NK-92 (cell line): Measurements from ENCODE around the gene WDR5B.
"Not testable (repeated sequence)": the region's sequence is repeated elsewhere in the genome, so short reads cannot be mapped to it uniquely, and the experiment has no call there.

Source experiments
- DNase-seq: peaks from one replicate; lab custom pipeline; 2025; ENCODE audit not compliant: unreplicated experiment; lab: John Stamatoyannopoulos, UW

Gene WDR5B

GRCh38 chr3:122415762-122416654, at the start of gene WDR5B:
TSS of gene WDR5B (minus strand) at chr3:122416062. CDS start at chr3:122415528, 534 bp downstream.
- DNase-seq, result no peak

- no peak for DNase-seq
Observed at GRCh38 chr3:122464659-122465058, 48.8 kb upstream of the WDR5B start.

- no peak for DNase-seq
Observed at GRCh38 chr3:122462406-122462805, 46.5 kb upstream of the WDR5B start.

- no peak for DNase-seq
Observed at GRCh38 chr3:122461806-122462205, 45.9 kb upstream of the WDR5B start.

- DNase-seq, result no peak
Observed at GRCh38 chr3:122458992-122459391, 43.1 kb upstream of the WDR5B start.

- DNase-seq, result no peak
Observed at GRCh38 chr3:122457706-122458105, 41.8 kb upstream of the WDR5B start.

- no peak for DNase-seq
Observed at GRCh38 chr3:122456074-122456473, 40.2 kb upstream of the WDR5B start.

GRCh38 chr3:122451371-122451770, 35.5 kb upstream of the WDR5B start:
- DNase-seq, result no peak

GRCh38 chr3:122448218-122448617, 32.4 kb upstream of the WDR5B start:
- DNase-seq, result not testable (repeated sequence)

- not testable (repeated sequence) for DNase-seq
Observed at GRCh38 chr3:122444491-122444887, 28.6 kb upstream of the WDR5B start.

GRCh38 chr3:122443762-122444490, 28.1 kb upstream of the WDR5B start:
- DNase-seq, result not testable (repeated sequence)

GRCh38 chr3:122443090-122443489, 27.2 kb upstream of the WDR5B start:
- no peak for DNase-seq

- no peak for DNase-seq
Observed at GRCh38 chr3:122435950-122436349, 20.1 kb upstream of the WDR5B start.

- DNase-seq, result no peak
Observed at GRCh38 chr3:122430371-122430770, 14.5 kb upstream of the WDR5B start.

GRCh38 chr3:122427857-122428471, 12.1 kb upstream of the WDR5B start:
- DNase-seq, result no peak

GRCh38 chr3:122421836-122422235, 6.0 kb upstream of the WDR5B start:
- no peak for DNase-seq

GRCh38 chr3:122421101-122421500, 5.2 kb upstream of the WDR5B start:
- no peak for DNase-seq

- no peak for DNase-seq
Observed at GRCh38 chr3:122416966-122417365, 1.1 kb upstream of the WDR5B start.

GRCh38 chr3:122415104-122415744, 638 bp downstream of the WDR5B start:
- DNase-seq, result no peak

- DNase-seq, result no peak
Observed at GRCh38 chr3:122414391-122414790, 1.5 kb downstream of the WDR5B start.

GRCh38 chr3:122410639-122411038, 5.2 kb downstream of the WDR5B start:
- no peak for DNase-seq
